Left lung (tissue), 10 donors: ENCODE measurements around the gene NECTIN3. TPM values are rescaled to one million over a fixed set of nuclear protein-coding genes. Genes with fewer than 3 reads are reported as not detected.

Experiments
- ATAC-seq: fragments of 200-7000 bp; cut with Tn5 transposase; one replicate; pipeline ENCODE4 v1.9.1; 2020; ENCODE audit warnings: moderate library complexity
- DNase-seq, 4 donors: peaks; one replicate each; pipeline ENCODE4 v3.0.0-alpha.2; 2013 to 2020
- H3K27ac ChIP-seq, 2 donors: fragments of 200-600 bp; sonication (generic) in 1 of 2; one replicate each; pipeline versions ENCODE4 v1.5.0 to v1.8.0; 2020 to 2021
- H3K27me3 ChIP-seq, 2 donors: fragments of 200-600 bp; sonication (generic) in 1 of 2; one replicate each; pipeline versions ENCODE4 v1.5.0 to v1.8.0; 2020 to 2021
- H3K36me3 ChIP-seq, 2 donors: fragments of 200-600 bp; sonication (generic) in 1 of 2; one replicate each; pipeline versions ENCODE4 v1.5.0 to v1.8.0; 2020 to 2021
- H3K4me1 ChIP-seq, 2 donors: fragments of 200-600 bp; one replicate each; pipeline ENCODE4 v1.8.0; 2021
- H3K4me3 ChIP-seq, 2 donors: fragments of 200-600 bp; sonication (generic) in 1 of 2; one replicate each; pipeline versions ENCODE4 v1.5.0 to v1.8.0; 2020 to 2021; ENCODE audit warnings: mild to moderate bottlenecking in 1 of 2
- H3K9me3 ChIP-seq, 2 donors: fragments of 200-600 bp; sonication (generic) in 1 of 2; one replicate each; pipeline versions ENCODE4 v1.5.0 to v1.8.0; 2020 to 2021
- CTCF ChIP-seq, 2 donors: fragments of 200-600 bp; sonication (generic) in 1 of 2; IDR thresholded peaks; one replicate each; pipeline versions ENCODE4 v1.5.0 to v1.8.0; 2021; ENCODE audit warnings: antibody characterized with exemption in 2 of 2
- intact Hi-C, 2 donors: fragments of 100-400 bp; cut with DNase I; formaldehyde crosslinking; loops; one replicate each; pipeline versions ENCODE4 v1.11.2 to v1.14.2; 2022
- polyA plus RNA-seq, 6 donors: library from polyadenylated mRNA; unstranded; fragments of 120-200 nt; gene quantifications; one replicate each; pipeline ENCODE4 v1.2.1, GENCODE V29; 2013; ENCODE audit not compliant: insufficient read length in 6 of 6
- total RNA-seq, 2 donors: library from RNA; stranded (reverse); fragmentation: NEBNext Ultra II Directional; extraction: Animal tissue kit (Norgen Biotek cat#: 25700); gene quantifications; one replicate each; pipeline ENCODE4 v1.2.1, GENCODE V29; 2021
- donor health status: DM: no; HTN: yes; CAD: no.
- donor health status: DM: no; HTN: no; CAD: no.

The NECTIN3 gene
- total and polyA plus RNA-seq, 8 donors = 24.9 to 149 (median 78.9) TPM

GRCh38 chr3:111130827-111131226, 59.2 kb downstream of the NECTIN3 start:
- Histone ChIP-seq H3K4me3 (no peak overlapping the region), H3K9me3 (no peaks in the 10 kb centered on the region), H3K27me3 (no peaks in the 10 kb centered on the region), H3K36me3 (no peaks in the 10 kb centered on the region), H3K27ac (no peak overlapping the region), H3K4me1 (no peaks in the 10 kb centered on the region)
- intact Hi-C loops = no loop called here
- DNase-seq = no peak
- TF ChIP-seq CTCF (IDR thresholded peaks at IDR 0.05) = no peak
- ATAC-seq = no peak

- H3K4me1 ChIP-seq = no peaks in the 10 kb centered on the region
- ATAC-seq = no peak
- no peak for DNase-seq
- no peaks in the 10 kb centered on the region for H3K9me3 ChIP-seq
- H3K27ac ChIP-seq = no peak overlapping the region
- no peak overlapping the region for H3K4me3 ChIP-seq
- H3K36me3 ChIP-seq = no peaks in the 10 kb centered on the region
- no peaks in the 10 kb centered on the region for H3K27me3 ChIP-seq
- no peak for TF ChIP-seq CTCF (IDR thresholded peaks at IDR 0.05)
- intact Hi-C loops = no loop called here
These were observed 62.7 kb downstream of the NECTIN3 start for GRCh38 chr3:111134302-111134701.

GRCh38 chr3:111151438-111151837, 79.8 kb downstream of the NECTIN3 start:
- no peak for TF ChIP-seq CTCF (IDR thresholded peaks at IDR 0.05)
- peak; percentile 83 for ATAC-seq

GRCh38 chr3:111152496-111152895, 80.9 kb downstream of the NECTIN3 start:
- no peak overlapping the region for H3K27ac ChIP-seq
- ATAC-seq = no peak
- intact Hi-C loops = no loop called here
- H3K27me3 ChIP-seq = no peaks in the 10 kb centered on the region
- no peaks in the 10 kb centered on the region for H3K9me3 ChIP-seq
- H3K36me3 ChIP-seq = no peaks in the 10 kb centered on the region
- no peak overlapping the region for H3K4me3 ChIP-seq
- no peaks in the 10 kb centered on the region for H3K4me1 ChIP-seq
- TF ChIP-seq CTCF (IDR thresholded peaks at IDR 0.05) = no peak
- DNase-seq = peak in 2 of 4 donors; percentile 17 to 33

More at GRCh38 chr3:111151438-111151837, 79.8 kb downstream of the NECTIN3 start:
- Histone ChIP-seq H3K36me3 (no peaks in the 10 kb centered on the region), H3K4me1 (no peaks in the 10 kb centered on the region), H3K9me3 (no peaks in the 10 kb centered on the region), H3K4me3 (no peak overlapping the region), H3K27me3 (no peaks in the 10 kb centered on the region), H3K27ac (no peak overlapping the region)
- DNase-seq = no peak
- intact Hi-C loops = no loop called here

GRCh38 chr3:111156517-111156916, 84.9 kb downstream of the NECTIN3 start:
- H3K36me3 ChIP-seq = no peaks in the 10 kb centered on the region
- peaks cover 0 to 2% of the 10 kb centered on the region in 2 donors for H3K9me3 ChIP-seq
- intact Hi-C loops = no loop called here
- no peaks in the 10 kb centered on the region for H3K4me1 ChIP-seq
- no peak for DNase-seq
- ATAC-seq = no peak
- TF ChIP-seq CTCF (IDR thresholded peaks at IDR 0.05) = no peak
- H3K27ac ChIP-seq = no peak overlapping the region
- no peak overlapping the region for H3K4me3 ChIP-seq
- H3K27me3 ChIP-seq = no peaks in the 10 kb centered on the region
